Mesenchymal stem cell (in vitro differentiated cells and primary cell): ENCODE results near the gene CKAP4.
A peak's percentile ranks its signal among the peaks of the same experiment; 100 is the strongest.

Experiments
- DNase-seq: peaks from one replicate; pipeline ENCODE4 v3.0.0-alpha.2; 2013
- H2AFZ ChIP-seq: one replicate; pipeline ENCODE4 v1.6.1; 2013; ENCODE audit warnings: low read depth, mild to moderate bottlenecking, control low read depth, inconsistent platforms, low read length, moderate library complexity
- H2AK5ac ChIP-seq: 2 replicates; pipeline ENCODE4 v1.6.1; 2013; ENCODE audit warnings: low read length, moderate library complexity, mild to moderate bottlenecking, inconsistent platforms; ENCODE audit not compliant: severe bottlenecking
- H2BK120ac ChIP-seq: one replicate; pipeline ENCODE4 v1.6.1; 2013; ENCODE audit warnings: low read depth, mild to moderate bottlenecking, inconsistent platforms, low read length, moderate library complexity
- H2BK12ac ChIP-seq, 2 experiments: one replicate each; pipeline ENCODE4 v1.6.1; 2013; ENCODE audit warnings: inconsistent platforms in 2 of 2, low read length in 2 of 2, mild to moderate bottlenecking in 2 of 2, moderate library complexity in 2 of 2, control low read depth in 1 of 2
- H2BK15ac ChIP-seq: one replicate; pipeline ENCODE4 v1.6.1; 2013; ENCODE audit warnings: mild to moderate bottlenecking, low read depth, inconsistent platforms; ENCODE audit not compliant: poor library complexity, severe bottlenecking
- H2BK5ac ChIP-seq: 2 replicates; pipeline ENCODE4 v1.6.1; 2013; ENCODE audit warnings: low read depth, mild to moderate bottlenecking, low read length, control low read depth, inconsistent platforms; ENCODE audit not compliant: poor library complexity, severe bottlenecking
- H3K14ac ChIP-seq, 2 experiments: one replicate each; pipeline ENCODE4 v1.6.1; 2013; ENCODE audit warnings: inconsistent platforms in 2 of 2, low read length in 2 of 2, control low read depth in 1 of 2, mild to moderate bottlenecking in 1 of 2, moderate library complexity in 1 of 2
- H3K18ac ChIP-seq, 2 experiments: one replicate each; pipeline ENCODE4 v1.6.1; 2013; ENCODE audit warnings: inconsistent platforms in 2 of 2, low read length in 2 of 2, control low read depth in 1 of 2, low read depth in 1 of 2, mild to moderate bottlenecking in 1 of 2
- H3K23ac ChIP-seq, 2 experiments: one replicate each; pipeline ENCODE4 v1.6.1; 2013; ENCODE audit warnings: inconsistent platforms in 2 of 2, low read length in 2 of 2, mild to moderate bottlenecking in 2 of 2, moderate library complexity in 2 of 2, control low read depth in 1 of 2
- H3K27ac ChIP-seq: 2 replicates; pipeline ENCODE4 v1.5.1; 2013; ENCODE audit warnings: mild to moderate bottlenecking, moderate library complexity, low read length, control low read depth, inconsistent platforms; ENCODE audit not compliant: poor library complexity, severe bottlenecking
- H3K27me3 ChIP-seq, 2 experiments: 2 replicates each; pipeline versions ENCODE4 v1.6.1 to v1.7.0; 2013; ENCODE audit warnings: low read length in 2 of 2, mild to moderate bottlenecking in 2 of 2, moderate library complexity in 2 of 2, control low read depth in 1 of 2, inconsistent platforms in 1 of 2; ENCODE audit not compliant: control insufficient read depth in 1 of 2, insufficient read depth in 1 of 2
- H3K36me3 ChIP-seq, 2 experiments: 2 replicates each; pipeline versions ENCODE4 v1.6.1 to v1.7.0; 2013; ENCODE audit warnings: low read length in 2 of 2, control low read depth in 1 of 2, inconsistent platforms in 1 of 2, low read depth in 1 of 2, mild to moderate bottlenecking in 1 of 2; ENCODE audit not compliant: insufficient read depth in 2 of 2, control insufficient read depth in 1 of 2
- H3K4ac ChIP-seq, 2 experiments: one replicate each; pipeline ENCODE4 v1.6.1; 2013; ENCODE audit warnings: inconsistent platforms in 2 of 2, low read length in 2 of 2, mild to moderate bottlenecking in 2 of 2, moderate library complexity in 2 of 2, control low read depth in 1 of 2, low read depth in 1 of 2
- H3K4me1 ChIP-seq: 2 replicates; pipeline ENCODE4 v1.6.1; 2013; ENCODE audit warnings: low read depth, low read length, control low read depth; ENCODE audit not compliant: control insufficient read depth, insufficient read depth
- H3K4me2 ChIP-seq: 2 replicates; pipeline ENCODE4 v1.6.1; 2013; ENCODE audit warnings: low read length, mild to moderate bottlenecking, inconsistent platforms; ENCODE audit not compliant: poor library complexity, severe bottlenecking
- H3K4me3 ChIP-seq, 2 experiments: 2 replicates each; pipeline versions ENCODE4 v1.5.1 to v1.7.0; 2013; ENCODE audit warnings: low read length in 2 of 2, mild to moderate bottlenecking in 2 of 2, control low read depth in 1 of 2, low read depth in 1 of 2; ENCODE audit not compliant: insufficient read depth in 1 of 2
- H3K79me1 ChIP-seq: replicated peaks from 2 replicates; pipeline ENCODE4 v1.6.1; 2013; ENCODE audit warnings: mild to moderate bottlenecking, control low read depth, low read length, inconsistent platforms; ENCODE audit not compliant: poor library complexity, severe bottlenecking
- H3K9ac ChIP-seq: 2 replicates; pipeline ENCODE4 v1.7.0; 2013; ENCODE audit warnings: mild to moderate bottlenecking, low read length, moderate library complexity
- H3K9me3 ChIP-seq: 2 replicates; pipeline ENCODE4 v1.7.0; 2013; ENCODE audit warnings: mild to moderate bottlenecking, low read length; ENCODE audit not compliant: control insufficient read depth
- H4K8ac ChIP-seq: one replicate; pipeline ENCODE4 v1.6.1; 2013; ENCODE audit warnings: inconsistent platforms, mild to moderate bottlenecking, low read length, moderate library complexity
- H4K91ac ChIP-seq: one replicate; pipeline ENCODE4 v1.6.1; 2013; ENCODE audit warnings: mild to moderate bottlenecking, low read length, inconsistent platforms
- WGBS: methylation state at CpG from one replicate; pipeline ENCODE4 v1.1.7; 2013; ENCODE audit warnings: mixed read lengths; 5-methylcytosine and 5-hydroxymethylcytosine counted together

The CKAP4 gene

GRCh38 chr12:106248312-106248845, 559 bp upstream of the CKAP4 start:
- Histone ChIP-seq H3K27me3 (no peaks in the 10 kb centered on the region), H3K4me3 (peak overlapping the region; percentile 79 to 91), H3K4ac (peak overlapping the region; percentile 79 to 96), H3K9ac (peak overlapping the region; percentile 98), H2AFZ (peak overlapping the region; percentile 67), H3K14ac (peak overlapping the region; percentile 25 to 71), H2BK12ac (peak overlapping the region in 1 of 2 experiments; percentile 79), H3K23ac (peak overlapping the region in 1 of 2 experiments; percentile 96), H3K9me3 (no peaks in the 10 kb centered on the region), H3K27ac (peak overlapping the region; percentile 72), H3K79me1 (peaks cover 2% of the 10 kb centered on the region), H3K36me3 (peaks cover 6 to 14% of the 10 kb centered on the region in 2 experiments), H4K91ac (peak overlapping the region; percentile 94), H3K4me2 (peak overlapping the region; percentile 90), H3K18ac (peak overlapping the region; percentile 76 to 98), H2BK15ac (peak overlapping the region; percentile 97), H2AK5ac (no peak overlapping the region), H2BK5ac (peak overlapping the region; percentile 37), H3K4me1 (peaks cover 16% of the 10 kb centered on the region), H4K8ac (peak overlapping the region; percentile 93), H2BK120ac (peak overlapping the region; percentile 98)
- DNase-seq, result peak; percentile 90
- WGBS, result under 1% methylated on average over 21 of the region's 36 CpGs

DNA sequence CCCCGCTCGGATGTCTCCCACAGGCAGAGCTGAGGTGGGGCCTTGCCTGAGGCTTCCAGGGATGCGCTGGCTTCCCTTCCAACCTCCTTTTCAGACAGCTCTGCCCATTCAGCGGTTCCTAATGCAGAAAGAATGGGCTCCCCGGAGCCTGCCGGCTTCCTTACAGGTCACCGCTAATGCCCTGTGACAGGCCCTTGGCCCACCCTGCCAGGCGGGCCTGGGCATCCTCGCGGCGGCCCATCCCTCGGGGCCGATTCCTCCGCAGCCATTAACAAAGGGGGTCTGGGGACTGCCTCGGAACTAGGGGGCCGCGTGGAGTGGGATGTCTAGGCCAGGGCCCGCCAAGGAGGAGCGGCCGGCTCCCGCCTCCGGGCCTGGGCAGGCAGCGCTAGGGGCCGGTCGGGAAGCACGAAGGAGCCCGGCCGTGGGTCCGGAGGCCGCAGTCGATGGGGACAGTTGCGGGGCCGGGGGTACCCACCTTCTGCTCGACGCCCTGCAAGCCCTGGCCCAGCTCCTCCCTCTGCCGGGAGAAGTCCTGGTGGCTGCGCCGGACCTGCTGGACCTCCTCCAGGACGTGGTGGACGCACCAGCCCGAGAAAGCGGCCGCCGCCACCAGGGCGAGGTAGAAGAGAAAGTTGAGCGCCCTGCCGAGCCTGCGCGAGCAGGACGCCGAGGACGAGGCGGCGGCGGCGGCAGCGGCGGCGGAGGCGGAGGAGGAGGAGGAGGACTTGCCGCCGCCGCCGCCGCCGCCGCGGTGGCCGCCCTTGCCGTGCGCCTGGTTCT, 738 bp downstream of the CKAP4 start:
- peak overlapping the region; percentile 64 for H2AK5ac ChIP-seq
- H2BK5ac ChIP-seq, result peak overlapping the region; percentile 89
- peak overlapping the region; percentile 93 for H4K91ac ChIP-seq
- peak overlapping the region in 1 of 2 experiments; percentile 57 for H2BK12ac ChIP-seq
- H3K27ac ChIP-seq, result peak overlapping the region; percentile 70
- H3K9me3 ChIP-seq, result no peaks in the 10 kb centered on the region
- peak overlapping the region; percentile 98 for H3K9ac ChIP-seq
- peak; percentile 74 for DNase-seq
- H2BK15ac ChIP-seq, result peak overlapping the region; percentile 82
- peak overlapping the region; percentile 88 to 92 for H3K4ac ChIP-seq
- H3K36me3 ChIP-seq, result peaks cover 8 to 27% of the 10 kb centered on the region in 2 experiments
- H3K4me3 ChIP-seq, result peak overlapping the region; percentile 91 to 92
- H3K4me1 ChIP-seq, result peaks cover 16% of the 10 kb centered on the region
- H2AFZ ChIP-seq, result no peak overlapping the region
- H3K4me2 ChIP-seq, result peak overlapping the region; percentile 83
- no peaks in the 10 kb centered on the region for H3K27me3 ChIP-seq
- peaks cover 2% of the 10 kb centered on the region for H3K79me1 ChIP-seq
- peak overlapping the region; percentile 87 to 95 for H3K18ac ChIP-seq
- peak overlapping the region in 1 of 2 experiments; percentile 6 for H3K23ac ChIP-seq
- peak overlapping the region in 1 of 2 experiments; percentile 96 for H3K14ac ChIP-seq
- peak overlapping the region; percentile 73 for H4K8ac ChIP-seq
- WGBS, result 2% methylated on average over 45 of the region's 71 CpGs
- peak overlapping the region; percentile 98 for H2BK120ac ChIP-seq

- Histone ChIP-seq H2BK15ac (peak overlapping the region; percentile 52), H2BK120ac (no peak overlapping the region), H2BK12ac (no peak overlapping the region), H3K23ac (no peak overlapping the region), H3K4ac (no peak overlapping the region), H4K8ac (no peak overlapping the region), H4K91ac (no peak overlapping the region), H3K4me3 (peak overlapping the region in 1 of 2 experiments; percentile 92), H2AFZ (no peak overlapping the region), H3K36me3 (peaks cover 8 to 33% of the 10 kb centered on the region in 2 experiments), H3K27me3 (no peaks in the 10 kb centered on the region), H3K4me2 (peak overlapping the region; percentile 3), H3K27ac (peak overlapping the region; percentile 70), H3K14ac (no peak overlapping the region), H3K9me3 (no peaks in the 10 kb centered on the region), H2BK5ac (no peak overlapping the region), H3K18ac (peak overlapping the region in 1 of 2 experiments; percentile 4), H2AK5ac (no peak overlapping the region), H3K9ac (peak overlapping the region; percentile 98), H3K4me1 (peaks cover 15% of the 10 kb centered on the region), H3K79me1 (peaks cover 2% of the 10 kb centered on the region)
- 87% methylated on average over 12 of the region's 12 CpGs for WGBS
- DNase-seq, result peak; percentile 77
Observed at GRCh38 chr12:106245767-106246166, 2.1 kb downstream of the CKAP4 start.

GRCh38 chr12:106243620-106244019, 4.2 kb downstream of the CKAP4 start:
- H3K4me1 ChIP-seq, result peaks cover 13% of the 10 kb centered on the region
- no peak overlapping the region for H3K4ac ChIP-seq

More at GRCh38 chr12:106243620-106244019, 4.2 kb downstream of the CKAP4 start:
- H3K79me1 ChIP-seq, result peaks cover 18% of the 10 kb centered on the region
- H2AFZ ChIP-seq, result no peak overlapping the region
- no peak overlapping the region for H4K8ac ChIP-seq
- H2AK5ac ChIP-seq, result no peak overlapping the region
- H3K9me3 ChIP-seq, result no peaks in the 10 kb centered on the region
- no peak overlapping the region for H2BK5ac ChIP-seq
- H3K27ac ChIP-seq, result no peak overlapping the region
- peaks cover 21 to 55% of the 10 kb centered on the region in 2 experiments for H3K36me3 ChIP-seq
- H4K91ac ChIP-seq, result no peak overlapping the region
- DNase-seq, result no peak
- H3K4me3 ChIP-seq, result no peak overlapping the region
- H3K4me2 ChIP-seq, result no peak overlapping the region
- H3K27me3 ChIP-seq, result no peaks in the 10 kb centered on the region
- H3K18ac ChIP-seq, result no peak overlapping the region
- H2BK120ac ChIP-seq, result no peak overlapping the region
- no peak overlapping the region for H2BK15ac ChIP-seq
- no peak overlapping the region for H2BK12ac ChIP-seq
- peak overlapping the region in 1 of 2 experiments; percentile 50 for H3K23ac ChIP-seq
- peak overlapping the region; percentile 5 for H3K9ac ChIP-seq
- no peak overlapping the region for H3K14ac ChIP-seq
